Activated T-helper 2 cell treated with anti-CD3 and anti-CD28 coated beads, Interferon-gamma antibody, Interleukin-2, Interleukin-4, amounts not matched to agents 10 μg/mL and 5 μg/mL and 100 μg/mL, durations not matched to agents 14 hours and 24 hours and 36 hours (primary cell): Measurements from ENCODE around the gene KDELR3. TPM values are rescaled to one million over a fixed set of nuclear protein-coding genes. Genes with fewer than 3 reads are reported as not detected.

Experiments
- DNase-seq: peaks from one replicate; pipeline ENCODE4 v3.0.0; 2021; ENCODE audit warnings: low spot score
- H3K27ac Mint-ChIP-seq: one replicate; pipeline ENCODE4 v1.8.0; 2021; ENCODE audit warnings: mixed read lengths
- H3K27me3 Mint-ChIP-seq: one replicate; pipeline ENCODE4 v1.8.0; 2021; ENCODE audit warnings: low read depth, mixed read lengths
- H3K36me3 Mint-ChIP-seq: one replicate; pipeline ENCODE4 v1.8.0; 2021; ENCODE audit warnings: low read depth, mixed read lengths
- H3K4me1 Mint-ChIP-seq: one replicate; pipeline ENCODE4 v1.8.0; 2021; ENCODE audit warnings: low read depth, mixed read lengths
- H3K4me3 Mint-ChIP-seq: one replicate; pipeline ENCODE4 v1.8.0; 2021; ENCODE audit warnings: low read depth, mild to moderate bottlenecking, moderate library complexity, mixed read lengths
- H3K9me3 Mint-ChIP-seq: one replicate; pipeline ENCODE4 v1.8.0; 2021; ENCODE audit warnings: mixed read lengths
- intact Hi-C: fragments of 100-400 bp; cut with micrococcal nuclease; formaldehyde crosslinking; loops from one replicate; pipeline ENCODE4 v1.15.1; 2023
- total RNA-seq: library from RNA; stranded (reverse); gene quantifications from 2 replicates; pipeline ENCODE4 v1.2.3, GENCODE V29; 2022

Gene KDELR3
- total RNA-seq, 1 donor from 2014 or later = 2.2 TPM

- no peak for DNase-seq
- Mint-ChIP-seq H3K27ac (no peak overlapping the region), H3K4me3 (no peak overlapping the region), H3K36me3 (no peaks in the 10 kb centered on the region), H3K27me3 (peaks cover 16% of the 10 kb centered on the region), H3K9me3 (no peaks in the 10 kb centered on the region), H3K4me1 (no peaks in the 10 kb centered on the region)
- intact Hi-C loops = no loop called here
These were observed 24.0 kb upstream of the KDELR3 start for GRCh38 chr22:38443628-38444521.

- no peak overlapping the region for H3K4me3 Mint-ChIP-seq
These were observed 23.1 kb upstream of the KDELR3 start for GRCh38 chr22:38444783-38445182.

GRCh38 chr22:38446018-38446601 is 21.8 kb upstream of the KDELR3 start:
- intact Hi-C loops = no loop called here
- Mint-ChIP-seq H3K27ac (no peak overlapping the region), H3K9me3 (no peaks in the 10 kb centered on the region), H3K27me3 (peaks cover 16% of the 10 kb centered on the region), H3K36me3 (no peaks in the 10 kb centered on the region), H3K4me1 (no peaks in the 10 kb centered on the region), H3K4me3 (no peak overlapping the region)
- no peak for DNase-seq

More at GRCh38 chr22:38444783-38445182, 23.1 kb upstream of the KDELR3 start:
- H3K4me1 Mint-ChIP-seq = no peaks in the 10 kb centered on the region
- no peaks in the 10 kb centered on the region for H3K9me3 Mint-ChIP-seq
- intact Hi-C loops = no loop called here
- DNase-seq = no peak
- no peaks in the 10 kb centered on the region for H3K36me3 Mint-ChIP-seq
- H3K27me3 Mint-ChIP-seq = peaks cover 16% of the 10 kb centered on the region
- no peak overlapping the region for H3K27ac Mint-ChIP-seq

GRCh38 chr22:38448945-38449745 is 18.8 kb upstream of the KDELR3 start:
- no peaks in the 10 kb centered on the region for H3K4me1 Mint-ChIP-seq
- peaks cover 32% of the 10 kb centered on the region for H3K27me3 Mint-ChIP-seq
- DNase-seq = no peak
- no peak overlapping the region for H3K4me3 Mint-ChIP-seq
- intact Hi-C loops = no loop called here
- H3K36me3 Mint-ChIP-seq = no peaks in the 10 kb centered on the region
- no peaks in the 10 kb centered on the region for H3K9me3 Mint-ChIP-seq
- no peak overlapping the region for H3K27ac Mint-ChIP-seq

- no peak overlapping the region for H3K27ac Mint-ChIP-seq
- no peak for DNase-seq
- intact Hi-C loops = no loop called here
- H3K36me3 Mint-ChIP-seq = peaks cover 3% of the 10 kb centered on the region
- peaks cover 3% of the 10 kb centered on the region for H3K4me1 Mint-ChIP-seq
- H3K27me3 Mint-ChIP-seq = peaks cover 37% of the 10 kb centered on the region
- no peaks in the 10 kb centered on the region for H3K9me3 Mint-ChIP-seq
- H3K4me3 Mint-ChIP-seq = no peak overlapping the region
These were observed 18.1 kb upstream of the KDELR3 start for GRCh38 chr22:38449776-38450175.

- Mint-ChIP-seq H3K9me3 (no peaks in the 10 kb centered on the region), H3K4me3 (no peak overlapping the region), H3K27me3 (peaks cover 37% of the 10 kb centered on the region), H3K27ac (no peak overlapping the region), H3K4me1 (peaks cover 3% of the 10 kb centered on the region), H3K36me3 (peaks cover 3% of the 10 kb centered on the region)
- DNase-seq = no peak
- intact Hi-C loops = no loop called here
These were observed 17.6 kb upstream of the KDELR3 start for GRCh38 chr22:38450234-38450797.

- H3K27me3 Mint-ChIP-seq = peaks cover 39% of the 10 kb centered on the region
- no peak overlapping the region for H3K27ac Mint-ChIP-seq
- H3K9me3 Mint-ChIP-seq = no peaks in the 10 kb centered on the region
These were observed 16.5 kb upstream of the KDELR3 start for GRCh38 chr22:38451404-38451803.

GRCh38 chr22:38451864-38452263 is 16.0 kb upstream of the KDELR3 start:
- peaks cover 44% of the 10 kb centered on the region for H3K27me3 Mint-ChIP-seq

More at GRCh38 chr22:38451404-38451803, 16.5 kb upstream of the KDELR3 start:
- Mint-ChIP-seq H3K4me3 (no peak overlapping the region), H3K36me3 (peaks cover 3% of the 10 kb centered on the region), H3K4me1 (peaks cover 3% of the 10 kb centered on the region)
- DNase-seq = no peak
- intact Hi-C loops = no loop called here

GRCh38 chr22:38452373-38453065 is 15.4 kb upstream of the KDELR3 start:
- Mint-ChIP-seq H3K9me3 (no peaks in the 10 kb centered on the region), H3K27me3 (peaks cover 50% of the 10 kb centered on the region), H3K36me3 (peaks cover 3% of the 10 kb centered on the region), H3K4me1 (peaks cover 3% of the 10 kb centered on the region), H3K27ac (no peak overlapping the region), H3K4me3 (no peak overlapping the region)
- no peak for DNase-seq
- intact Hi-C loops = no loop called here

More at GRCh38 chr22:38451864-38452263, 16.0 kb upstream of the KDELR3 start:
- Mint-ChIP-seq H3K4me1 (peaks cover 3% of the 10 kb centered on the region), H3K27ac (no peak overlapping the region), H3K4me3 (no peak overlapping the region), H3K36me3 (peaks cover 3% of the 10 kb centered on the region), H3K9me3 (no peaks in the 10 kb centered on the region)
- no peak for DNase-seq
- intact Hi-C loops = no loop called here

GRCh38 chr22:38453066-38453672 is 14.7 kb upstream of the KDELR3 start:
- intact Hi-C loops = no loop called here
- Mint-ChIP-seq H3K9me3 (no peaks in the 10 kb centered on the region), H3K27me3 (peaks cover 57% of the 10 kb centered on the region), H3K27ac (no peak overlapping the region), H3K36me3 (peaks cover 3% of the 10 kb centered on the region), H3K4me3 (no peak overlapping the region), H3K4me1 (peaks cover 3% of the 10 kb centered on the region)
- no peak for DNase-seq

GRCh38 chr22:38453996-38454352 is 13.9 kb upstream of the KDELR3 start:
- peaks cover 3% of the 10 kb centered on the region for H3K36me3 Mint-ChIP-seq
- no peak for DNase-seq
- H3K9me3 Mint-ChIP-seq = no peaks in the 10 kb centered on the region
- H3K27ac Mint-ChIP-seq = no peak overlapping the region
- H3K27me3 Mint-ChIP-seq = peaks cover 65% of the 10 kb centered on the region
- no peak overlapping the region for H3K4me3 Mint-ChIP-seq
- intact Hi-C loops = no loop called here
- peaks cover 3% of the 10 kb centered on the region for H3K4me1 Mint-ChIP-seq
